NCI-H128 (cell line): ENCODE results near the gene SLC1A2.

Experiments used
- DNase-seq: peaks from one replicate; lab custom pipeline; 2025; ENCODE audit not compliant: unreplicated experiment; lab: John Stamatoyannopoulos, UW

Gene SLC1A2

DNA sequence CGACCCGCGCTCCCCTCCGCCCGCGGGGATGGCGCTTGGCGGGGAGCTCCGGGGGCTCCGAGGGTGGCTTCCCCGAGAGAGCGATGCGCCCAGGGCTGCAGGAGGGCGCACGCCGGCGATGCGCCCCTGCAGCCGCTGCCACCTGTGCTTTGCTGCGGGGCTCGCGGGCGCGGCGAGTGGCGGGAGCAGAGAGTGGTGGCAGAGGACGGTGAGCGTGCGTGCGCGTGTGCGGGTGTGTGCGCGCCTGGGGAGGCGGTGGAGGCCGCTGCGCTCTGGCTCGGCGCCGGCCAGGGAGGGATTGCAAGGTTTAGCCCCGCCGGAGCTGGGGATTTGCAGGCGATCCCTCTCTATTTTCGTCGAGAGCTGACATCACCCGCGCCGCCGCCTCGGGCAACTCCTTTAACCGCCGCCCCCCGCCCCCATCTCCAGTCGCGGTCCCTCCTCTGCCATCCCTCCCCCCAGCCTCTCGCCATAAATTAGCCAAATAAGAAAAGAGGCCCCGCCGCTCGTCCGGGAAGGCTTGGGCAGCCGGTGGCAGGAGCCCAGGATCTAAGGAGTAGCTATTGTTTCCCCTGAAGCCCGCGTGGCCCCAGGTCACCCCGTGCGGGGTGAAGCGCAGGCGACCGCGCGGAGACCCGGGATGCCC, at the start of gene SLC1A2:
Gene SLC1A2 (minus strand): TSS at position 375 of the 646 bp plus-strand sequence. CDS start 592 bp downstream, outside the sequence.
- DNase-seq: no peak

DNA sequence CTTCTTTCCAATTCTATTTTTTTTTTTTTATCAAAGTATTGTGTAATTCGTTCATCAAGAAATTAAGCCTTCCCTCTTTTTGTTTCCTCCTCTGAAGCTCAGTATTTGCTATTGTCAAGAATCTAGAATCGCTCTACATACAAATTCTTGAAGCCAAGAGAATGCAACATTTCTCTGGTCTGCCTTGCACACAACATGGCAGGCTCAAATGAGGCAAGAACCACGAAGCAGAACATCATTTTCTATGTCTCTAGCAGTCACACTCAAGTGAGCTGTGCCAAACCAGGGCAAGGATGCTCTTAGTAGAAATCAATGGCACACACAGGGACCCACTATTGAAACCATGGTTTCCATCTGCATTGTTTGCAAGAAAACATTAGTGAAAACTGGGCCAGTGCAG, 46.7 kb upstream of the SLC1A2 start:
- no peak for DNase-seq

- DNase-seq: no peak
These were observed 45.0 kb upstream of the SLC1A2 start for GRCh38 chr11:35464308-35464707.

- DNase-seq: no peak
These were observed 44.0 kb upstream of the SLC1A2 start for GRCh38 chr11:35463331-35463751.

DNA sequence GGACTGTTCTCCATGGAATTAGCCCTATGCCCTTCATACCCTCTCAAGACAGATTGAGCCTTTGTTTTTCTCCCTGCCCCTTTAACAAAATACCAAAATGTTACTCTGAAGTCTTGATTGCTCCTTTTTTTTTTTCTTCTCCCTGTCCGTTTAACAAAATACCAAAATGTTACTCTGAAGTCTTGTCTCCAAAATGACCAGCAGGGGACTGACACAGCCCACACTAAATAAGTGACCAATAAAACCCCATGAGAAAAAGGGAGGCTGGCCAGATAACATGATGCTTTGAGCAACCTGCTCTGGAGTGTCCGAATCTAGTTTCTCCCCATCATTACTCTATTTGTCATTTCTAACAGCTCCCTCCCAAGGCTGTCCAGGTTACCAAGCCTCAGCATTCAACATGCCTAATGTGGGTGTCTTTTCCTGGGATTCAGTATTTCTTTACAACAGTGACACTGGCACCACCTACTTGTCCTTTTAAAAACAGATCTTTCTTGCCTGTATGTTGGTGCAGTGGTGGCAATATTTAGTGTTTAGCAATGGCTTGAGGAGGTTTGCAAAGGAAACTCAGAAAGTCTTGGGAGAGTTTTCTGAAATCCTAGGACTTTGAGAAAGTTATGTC, 42.7 kb upstream of the SLC1A2 start:
- no peak for DNase-seq

DNA sequence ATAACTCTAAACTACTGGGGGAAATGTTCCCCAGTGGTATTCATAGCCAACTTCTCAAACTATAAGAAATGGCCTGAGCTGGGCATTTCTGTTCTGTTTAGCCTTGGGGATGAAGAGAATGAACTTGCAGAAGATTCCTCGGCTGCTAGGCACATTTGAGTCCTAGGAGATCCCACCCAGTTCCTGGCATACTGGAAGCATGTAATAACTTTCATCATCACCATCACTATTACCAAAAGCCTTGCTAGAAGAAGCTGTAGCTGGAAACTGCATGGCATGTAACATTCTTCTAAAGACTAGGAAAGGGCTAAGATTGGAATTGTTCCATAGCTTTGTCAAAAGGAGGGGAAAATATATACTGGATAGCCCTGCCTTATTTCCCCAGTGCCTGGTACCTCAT, 40.1 kb upstream of the SLC1A2 start:
- no peak for DNase-seq

DNA sequence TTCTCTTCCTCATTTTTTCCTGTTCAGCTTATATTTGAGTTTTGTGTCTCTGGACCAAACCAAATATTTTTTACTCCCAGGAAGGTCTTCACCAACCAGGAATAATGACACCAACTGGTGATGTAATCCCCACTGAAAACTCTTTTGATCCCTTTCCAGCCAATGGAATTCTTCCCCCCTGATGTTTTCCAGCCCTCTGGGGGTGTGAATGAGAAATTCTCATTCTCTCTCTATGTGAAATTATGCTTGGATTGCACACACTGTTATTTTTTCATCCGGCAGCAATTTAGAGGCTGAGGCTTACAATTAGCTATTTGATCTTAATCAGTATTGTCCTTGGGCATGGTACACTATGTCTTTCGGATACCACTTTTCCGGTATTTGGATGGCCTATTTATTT, 39.5 kb upstream of the SLC1A2 start:
- no peak for DNase-seq

- no peak for DNase-seq
These were observed 35.0 kb upstream of the SLC1A2 start for GRCh38 chr11:35454362-35454761.

DNA sequence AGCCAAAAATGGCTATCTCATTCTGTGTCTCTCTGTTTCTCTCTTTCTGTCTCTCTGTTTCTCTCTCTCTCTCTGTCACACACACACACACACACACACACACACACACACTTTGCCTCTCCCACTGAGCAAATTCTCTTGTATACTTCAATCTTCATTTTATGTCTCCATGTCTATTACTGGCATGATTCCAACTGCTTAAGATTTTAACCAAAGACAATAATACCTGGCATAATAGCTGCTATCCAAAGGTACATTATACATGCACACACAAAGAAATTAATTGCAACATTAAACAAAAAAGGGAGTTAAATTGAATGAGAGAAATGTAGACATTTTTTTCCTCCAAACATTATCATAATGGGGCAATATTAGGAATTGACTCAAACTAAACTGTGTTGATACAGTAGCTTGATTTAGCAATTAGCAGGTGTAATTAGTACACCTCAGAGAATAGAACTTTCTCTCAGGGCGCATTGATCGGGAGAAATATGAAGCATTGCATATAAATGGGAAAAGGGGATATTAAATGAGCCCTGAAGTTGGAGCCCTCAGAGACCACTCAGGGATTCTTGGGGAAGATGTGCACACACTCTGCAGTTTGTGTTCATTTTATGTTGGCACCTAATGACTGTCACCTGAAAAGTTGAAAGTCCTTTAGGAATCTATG, 17.4 kb upstream of the SLC1A2 start:
- DNase-seq: no peak

DNA sequence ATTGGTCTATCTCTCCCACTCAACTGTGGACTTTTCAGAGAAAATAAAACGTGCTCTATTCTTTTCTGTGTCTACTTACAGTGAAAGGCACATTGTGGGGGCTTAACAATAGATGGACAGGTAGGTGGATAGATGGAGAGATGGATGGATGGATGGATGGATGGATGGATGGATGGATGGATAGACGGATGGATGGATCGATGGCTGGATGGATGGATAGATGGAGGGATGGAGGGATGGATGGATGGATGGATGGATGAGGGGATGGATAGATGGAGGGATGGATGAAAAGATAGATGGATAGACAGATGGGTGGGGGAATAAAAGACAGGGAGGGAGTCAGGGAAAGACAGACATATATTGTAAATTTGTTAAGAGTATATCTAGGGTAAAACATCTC, 14.2 kb upstream of the SLC1A2 start:
- no peak for DNase-seq

GRCh38 chr11:35432464-35432863, 13.1 kb upstream of the SLC1A2 start:
- DNase-seq: no peak

GRCh38 chr11:35427071-35427470, 7.7 kb upstream of the SLC1A2 start:
- no peak for DNase-seq

GRCh38 chr11:35426351-35426750, 7.0 kb upstream of the SLC1A2 start:
- DNase-seq: no peak

- DNase-seq: no peak
These were observed 6.3 kb upstream of the SLC1A2 start for GRCh38 chr11:35425603-35426212.

DNA sequence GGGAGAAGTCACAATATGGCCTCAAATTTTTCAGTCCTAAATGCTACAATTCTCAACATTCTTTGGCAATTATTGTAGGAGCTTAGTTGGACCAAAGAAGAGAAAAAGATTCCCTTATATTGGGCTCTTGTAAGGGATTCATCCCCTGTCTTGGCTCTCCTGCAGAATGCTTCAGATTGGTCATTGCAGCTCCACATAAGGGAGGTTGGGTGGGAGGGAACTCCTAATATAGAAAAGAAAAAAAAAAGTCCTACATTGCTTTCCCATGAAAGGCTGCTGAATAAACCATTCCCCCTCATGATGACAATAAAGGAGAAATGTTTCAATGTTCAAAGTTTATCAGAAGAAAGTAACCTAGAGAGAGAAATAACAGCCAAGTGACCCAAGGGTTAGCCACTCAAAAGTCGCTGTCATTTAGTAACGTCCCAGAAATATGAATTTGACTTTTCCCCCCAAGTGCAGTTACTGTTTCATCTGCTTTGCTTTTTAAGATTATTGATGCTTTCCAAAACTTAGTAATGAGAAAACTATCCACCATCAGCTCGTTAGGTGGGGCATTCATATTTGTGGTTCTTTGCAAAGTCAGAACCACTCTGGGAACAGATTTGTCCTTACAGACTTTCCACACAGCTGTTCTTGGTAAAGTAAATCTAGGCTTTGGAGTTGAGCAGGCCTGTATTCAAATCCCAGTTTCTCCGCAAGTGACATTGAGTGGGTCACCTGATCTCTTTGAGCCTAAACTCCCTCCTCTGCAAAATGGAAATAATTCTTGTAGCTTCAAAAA, 5.0 kb upstream of the SLC1A2 start:
- DNase-seq: no peak

DNA sequence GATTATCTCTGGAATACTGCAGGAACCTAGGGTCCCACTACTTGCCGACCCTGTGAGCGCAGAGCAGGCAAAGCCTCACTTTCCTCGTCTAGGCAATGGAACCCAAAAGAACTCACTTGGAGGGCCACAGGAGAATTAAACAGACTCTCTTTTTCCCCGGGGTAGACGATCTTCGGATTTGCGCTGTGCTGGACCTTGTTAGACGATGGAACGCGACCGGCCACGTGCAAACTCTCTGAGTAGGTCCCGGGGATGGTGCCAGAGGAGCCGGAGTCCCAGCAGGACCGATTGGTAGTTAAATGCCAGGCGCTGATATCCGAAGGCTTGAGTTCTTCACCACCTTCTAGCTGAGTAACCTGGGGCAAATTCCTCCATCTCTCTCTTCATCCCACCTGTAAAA, 1.0 kb upstream of the SLC1A2 start:
- no peak for DNase-seq

- no peak for DNase-seq
These were observed 524 bp upstream of the SLC1A2 start for GRCh38 chr11:35419830-35420333.

DNA sequence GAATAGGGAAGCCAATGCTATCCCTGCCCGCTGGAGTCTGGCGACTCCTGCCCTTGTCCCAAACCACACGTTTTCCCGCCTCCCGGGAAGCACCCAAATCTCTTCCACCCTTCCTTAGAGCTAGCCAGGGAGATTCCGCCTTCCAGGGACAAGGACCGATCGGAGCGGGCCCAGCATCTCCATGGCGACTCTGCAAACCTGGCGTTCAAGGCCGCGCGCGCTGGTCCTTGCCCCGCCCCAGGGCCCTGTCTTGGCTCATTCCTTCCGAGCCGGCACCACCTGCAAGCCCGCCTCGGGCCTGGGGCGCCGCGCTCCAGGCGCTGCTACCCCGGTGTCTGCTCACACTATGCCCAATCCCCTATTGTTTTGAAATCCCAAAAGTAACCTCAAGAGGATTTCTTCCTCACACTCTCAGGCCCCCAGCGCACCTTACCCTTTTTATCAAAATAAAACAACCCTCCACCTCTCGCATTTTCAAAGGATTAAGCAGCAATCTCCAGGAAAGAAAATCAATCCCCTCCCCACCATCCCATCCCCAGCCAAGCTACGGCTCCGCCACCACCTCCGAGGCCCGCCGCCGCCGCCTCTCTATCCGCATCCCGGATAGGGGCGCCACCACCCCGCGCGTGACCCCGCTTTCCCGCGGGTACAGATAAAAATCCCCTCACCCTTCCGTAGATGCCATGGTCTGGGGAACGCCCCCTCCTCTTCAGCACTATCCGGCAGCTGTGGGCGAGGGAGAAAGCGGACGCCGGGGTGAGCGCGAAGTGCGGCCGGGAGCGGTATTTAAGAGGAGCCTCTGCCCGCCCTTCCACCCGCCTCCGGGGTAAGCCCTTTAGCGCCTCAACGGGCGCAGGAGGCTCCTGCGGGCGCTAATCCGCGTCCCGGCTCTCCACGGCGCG, 825 bp downstream of the SLC1A2 start:
- DNase-seq: no peak

GRCh38 chr11:35415487-35415886, 3.9 kb downstream of the SLC1A2 start:
- no peak for DNase-seq

- no peak for DNase-seq
These were observed 4.6 kb downstream of the SLC1A2 start for GRCh38 chr11:35414776-35415175.
